T-helper 1 cell treated with Interleukin-12 subunit alpha and Interleukin-12 subunit beta and Interleukin-4 antibody, amounts not matched to agents 30 ng/mL and 1 ng/mL, for 36 hours (primary cell): ENCODE data around the gene HIP1R. TPM values are rescaled to one million over a fixed set of nuclear protein-coding genes. Genes with fewer than 3 reads are reported as not detected.

Experiments
- intact Hi-C: fragments of 100-400 bp; cut with micrococcal nuclease; formaldehyde crosslinking; loops from one replicate; pipeline ENCODE4 v1.15.1; 2024
- total RNA-seq: library from RNA; stranded (reverse); gene quantifications from 2 replicates; pipeline ENCODE4 v1.2.3, GENCODE V29; 2022

HIP1R gene
- total RNA-seq, 1 donor from 2014 or later: 24.5 TPM

DNA sequence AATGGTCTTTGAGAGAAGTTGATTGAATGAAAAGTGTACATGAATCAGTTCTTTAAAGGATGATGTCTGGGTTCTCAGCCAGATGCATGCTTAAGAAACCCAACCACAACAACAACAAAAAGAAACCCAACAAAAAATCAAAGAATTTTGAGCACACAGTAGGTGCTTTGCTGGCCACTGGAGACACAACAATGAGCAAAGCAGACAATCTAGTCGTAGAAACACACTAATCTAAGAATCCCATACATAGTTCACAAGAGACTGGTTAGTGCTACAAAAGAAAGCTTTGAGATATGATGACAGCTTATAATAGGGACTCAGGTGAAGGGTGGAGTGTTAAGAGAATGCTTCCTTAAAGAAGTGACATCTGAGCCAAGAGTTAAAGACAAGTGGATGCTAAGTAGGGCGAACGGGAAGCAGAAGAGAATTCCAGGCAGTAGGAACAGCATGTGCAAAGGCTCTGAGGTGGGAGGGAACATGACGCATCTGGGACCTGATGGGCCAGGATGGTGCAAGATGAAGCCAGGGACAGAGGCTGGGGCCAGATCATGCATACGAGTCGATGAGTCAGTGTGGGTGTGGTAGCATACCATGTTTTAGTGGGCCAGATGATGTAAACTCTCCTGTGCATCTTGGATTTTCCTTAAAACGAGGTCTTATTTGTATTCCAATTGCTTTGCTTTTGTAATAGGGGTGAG is 4.6 kb upstream of the HIP1R start:
- intact Hi-C loops: loop anchor here (10.0 kb wide), 1 partner anchor 324 kb away; the partner anchor contains the start of gene PITPNM2

DNA sequence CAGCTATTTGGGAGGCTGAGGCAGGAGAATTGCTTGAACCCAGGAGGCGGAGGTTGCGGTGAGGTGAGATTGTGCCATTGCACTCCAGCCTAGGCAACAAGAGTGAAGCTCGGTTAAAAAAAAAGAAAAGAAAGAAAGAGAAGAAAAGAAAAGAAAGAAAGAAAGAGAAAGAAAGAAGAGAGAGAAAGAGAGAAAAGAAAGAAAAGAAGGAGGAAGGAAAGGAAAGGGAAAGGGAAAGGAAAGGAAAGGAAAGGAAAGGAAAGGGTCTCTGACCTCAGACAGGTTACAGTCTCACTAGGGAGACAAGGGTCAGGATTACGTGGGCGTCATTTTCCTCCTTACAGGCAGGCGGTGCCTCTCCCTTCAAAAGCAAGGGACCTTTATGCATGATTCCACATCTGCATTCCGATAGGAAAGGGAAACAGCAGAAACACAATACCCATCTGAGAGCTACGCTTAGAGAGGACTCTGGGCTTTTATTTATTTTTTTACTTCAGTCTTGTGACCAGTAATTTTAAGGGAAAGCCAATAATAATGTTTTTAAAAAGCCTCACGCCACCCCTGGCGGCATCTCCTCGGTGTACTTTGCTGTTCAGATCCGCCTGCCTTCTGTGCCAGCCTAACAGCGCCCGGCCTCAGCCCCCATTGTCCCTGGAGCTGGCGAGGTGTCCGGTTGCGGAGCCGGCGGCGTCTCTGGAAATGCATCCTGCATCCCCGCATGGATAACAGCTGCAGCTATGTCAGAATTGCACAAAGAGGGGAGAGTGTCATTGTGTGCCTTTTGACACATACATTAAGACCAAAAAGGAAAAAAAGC is 945 bp upstream of the HIP1R start:
- intact Hi-C loops: loop anchor here (10.0 kb wide), 1 partner anchor 320 kb away; the partner anchor contains the start of gene PITPNM2

DNA sequence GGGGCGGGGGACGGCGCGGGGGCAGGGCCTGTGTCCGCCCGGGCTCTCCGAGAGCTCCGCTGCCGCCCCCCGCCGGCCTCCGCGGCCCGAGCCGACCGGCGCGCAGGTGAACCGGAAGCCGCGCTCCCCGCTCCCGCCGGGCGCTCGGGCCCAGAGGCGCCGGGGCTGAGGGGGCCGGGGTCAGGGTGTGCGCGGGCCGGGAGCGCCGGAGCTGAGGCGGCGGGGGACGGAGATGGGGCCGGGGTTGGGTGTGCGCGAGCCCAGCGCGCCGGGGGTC is 431 bp downstream of the HIP1R start:
- intact Hi-C loops: loop anchor here (1.0 to 10.0 kb wide), 8 partner anchors 43 to 397 kb away; partner anchors contain the start of genes ABCB9, MPHOSPH9, MTRFR and PITPNM2

DNA sequence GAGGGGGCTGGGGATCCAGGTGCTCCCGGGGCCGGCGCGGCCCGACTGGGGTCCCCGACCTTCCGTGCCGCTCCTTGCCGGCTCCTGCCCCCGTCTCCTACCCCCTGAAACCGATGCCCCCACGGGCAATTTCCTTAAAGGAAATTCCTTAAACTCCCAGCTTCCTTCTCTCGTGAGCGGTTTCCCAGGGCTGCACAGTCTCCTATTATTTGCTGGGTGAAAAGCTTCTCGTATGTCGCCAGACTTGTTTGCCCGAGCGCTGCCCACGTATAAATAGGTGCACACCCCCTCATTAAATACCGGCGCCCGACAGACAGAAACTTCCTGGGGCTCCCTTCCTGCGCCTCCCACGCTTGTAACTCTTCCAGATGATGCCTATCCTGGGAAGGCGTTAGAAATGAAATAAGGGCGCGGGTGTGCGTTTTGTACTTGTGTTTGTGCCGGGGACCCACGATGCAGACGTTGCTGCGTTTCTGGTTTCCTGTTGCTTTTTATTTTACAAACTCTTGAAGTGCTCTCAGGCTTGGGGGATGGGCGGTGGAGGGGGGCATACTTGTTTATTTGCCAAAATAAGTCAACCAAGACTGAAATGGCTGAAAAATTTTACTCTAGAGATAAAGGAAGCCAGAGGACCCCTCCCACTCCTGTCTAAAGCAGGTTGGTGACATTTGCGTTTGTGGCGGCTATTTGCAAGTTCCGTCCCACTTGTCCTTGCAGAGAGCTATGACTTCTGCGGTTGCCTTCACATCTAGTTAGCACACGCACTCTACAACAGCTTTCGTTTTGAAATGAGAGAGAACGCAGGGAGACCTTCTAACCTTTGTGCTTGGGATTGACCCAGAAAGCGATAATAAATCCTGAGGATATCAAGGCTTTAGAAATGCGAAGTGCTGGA is 1.0 kb downstream of the HIP1R start:
- intact Hi-C loops: loop anchor here (1.0 to 10.0 kb wide), 8 partner anchors 43 to 397 kb away; partner anchors contain the start of genes ABCB9, MPHOSPH9, MTRFR and PITPNM2

DNA sequence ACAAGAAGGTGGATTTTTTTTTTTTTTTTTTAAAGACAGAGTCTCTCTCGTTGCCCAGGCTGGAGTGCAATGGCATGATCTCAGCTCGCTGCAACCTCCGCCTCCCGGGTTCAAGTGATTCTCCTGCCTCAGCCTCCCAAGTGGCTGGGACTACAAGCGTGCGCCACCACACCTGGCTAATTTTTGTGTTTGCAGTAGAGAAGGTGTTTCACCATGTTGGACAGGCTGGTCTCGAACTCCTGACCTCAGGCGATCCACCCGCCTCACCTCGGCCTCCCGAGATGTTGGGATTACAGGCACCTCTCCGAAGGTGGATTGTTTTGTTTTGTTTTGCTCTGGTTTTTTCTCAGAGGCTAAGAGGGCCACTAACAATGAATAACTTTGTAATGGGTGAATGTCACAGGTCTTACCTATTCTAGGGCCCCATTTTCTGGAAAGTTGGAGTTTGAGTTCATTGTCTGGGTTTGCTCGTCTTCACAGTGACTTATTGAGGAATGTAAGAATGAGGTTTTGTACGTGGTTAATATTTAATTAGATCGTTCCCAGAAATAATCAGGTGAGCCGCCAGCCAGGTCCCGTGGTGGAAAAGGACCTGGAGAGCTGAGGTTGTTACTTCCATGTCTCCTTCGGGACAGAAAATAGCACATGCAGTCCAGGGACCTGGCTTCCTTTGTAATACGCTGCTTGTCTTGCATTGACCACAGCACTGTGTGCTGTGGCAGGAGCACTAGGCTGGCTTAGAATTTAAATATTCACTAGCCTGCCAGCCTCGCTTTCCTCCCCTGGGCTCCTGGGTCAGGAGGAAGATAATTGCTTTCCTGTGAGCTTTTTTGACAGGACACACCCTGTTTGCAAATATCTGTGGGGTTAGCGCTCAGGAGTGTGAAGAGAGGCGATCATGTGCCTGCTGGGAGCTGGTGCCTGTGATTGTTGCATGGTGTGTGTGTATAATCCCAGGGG is 2.3 kb downstream of the HIP1R start:
- intact Hi-C loops: loop anchor here (2.0 to 10.0 kb wide), 5 partner anchors 45 to 395 kb away; partner anchors contain the start of genes MPHOSPH9, MTRFR and PITPNM2

DNA sequence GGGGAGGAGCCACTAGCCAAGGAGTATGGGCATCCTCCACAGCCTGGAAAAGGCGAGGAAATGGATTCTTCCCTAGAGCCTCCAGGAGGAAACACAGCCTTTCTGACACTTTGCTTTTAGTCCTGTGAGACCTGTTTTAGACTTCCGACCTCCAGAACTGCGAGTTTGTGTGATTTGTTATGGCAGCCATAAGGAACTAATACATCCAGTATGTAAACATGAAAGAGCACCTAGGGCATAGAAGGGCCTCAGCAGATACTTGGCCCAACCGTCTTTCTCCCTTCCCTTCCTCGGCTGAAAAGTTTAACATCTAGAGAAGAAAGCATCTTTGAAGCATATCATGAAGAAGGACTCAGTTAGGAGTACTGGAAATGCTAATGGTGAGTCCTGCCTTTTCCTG is 3.6 kb downstream of the HIP1R start:
- intact Hi-C loops: loop anchor here (10.0 kb wide), 1 partner anchor 316 kb away; the partner anchor contains the start of gene PITPNM2

DNA sequence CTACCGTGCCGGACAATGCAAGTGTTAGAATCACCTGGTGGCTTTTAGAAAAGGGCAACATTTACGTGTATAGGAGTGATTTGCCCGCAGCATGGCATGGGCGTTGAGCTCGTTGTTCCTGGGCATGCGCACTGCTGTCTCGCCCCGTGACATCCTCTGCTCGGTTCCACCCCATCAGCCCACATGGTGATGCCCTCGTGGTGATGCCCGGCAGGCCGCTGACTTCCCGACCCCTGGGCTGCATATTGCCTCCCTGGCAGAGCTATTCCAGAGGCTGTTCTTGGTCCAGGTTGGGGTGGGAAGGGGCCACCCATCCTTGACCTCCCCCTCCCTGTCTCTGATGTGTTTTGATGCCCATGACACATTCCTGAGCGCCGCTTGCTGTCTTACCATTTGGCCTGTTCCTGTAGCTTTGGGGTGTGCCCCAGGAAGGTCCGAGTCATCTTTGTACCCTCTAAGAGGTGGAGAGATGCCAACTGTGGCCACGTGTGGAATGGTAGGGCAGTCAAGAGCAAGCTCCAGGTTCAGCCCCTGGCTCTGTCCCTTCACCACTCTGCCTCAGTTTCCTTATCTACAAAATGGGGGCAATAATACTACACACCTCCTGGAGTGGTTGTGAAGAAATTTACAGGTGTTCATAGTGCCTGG is 4.8 kb downstream of the HIP1R start:
- intact Hi-C loops: loop anchor here (10.0 kb wide), 1 partner anchor 315 kb away; the partner anchor contains the start of gene PITPNM2

DNA sequence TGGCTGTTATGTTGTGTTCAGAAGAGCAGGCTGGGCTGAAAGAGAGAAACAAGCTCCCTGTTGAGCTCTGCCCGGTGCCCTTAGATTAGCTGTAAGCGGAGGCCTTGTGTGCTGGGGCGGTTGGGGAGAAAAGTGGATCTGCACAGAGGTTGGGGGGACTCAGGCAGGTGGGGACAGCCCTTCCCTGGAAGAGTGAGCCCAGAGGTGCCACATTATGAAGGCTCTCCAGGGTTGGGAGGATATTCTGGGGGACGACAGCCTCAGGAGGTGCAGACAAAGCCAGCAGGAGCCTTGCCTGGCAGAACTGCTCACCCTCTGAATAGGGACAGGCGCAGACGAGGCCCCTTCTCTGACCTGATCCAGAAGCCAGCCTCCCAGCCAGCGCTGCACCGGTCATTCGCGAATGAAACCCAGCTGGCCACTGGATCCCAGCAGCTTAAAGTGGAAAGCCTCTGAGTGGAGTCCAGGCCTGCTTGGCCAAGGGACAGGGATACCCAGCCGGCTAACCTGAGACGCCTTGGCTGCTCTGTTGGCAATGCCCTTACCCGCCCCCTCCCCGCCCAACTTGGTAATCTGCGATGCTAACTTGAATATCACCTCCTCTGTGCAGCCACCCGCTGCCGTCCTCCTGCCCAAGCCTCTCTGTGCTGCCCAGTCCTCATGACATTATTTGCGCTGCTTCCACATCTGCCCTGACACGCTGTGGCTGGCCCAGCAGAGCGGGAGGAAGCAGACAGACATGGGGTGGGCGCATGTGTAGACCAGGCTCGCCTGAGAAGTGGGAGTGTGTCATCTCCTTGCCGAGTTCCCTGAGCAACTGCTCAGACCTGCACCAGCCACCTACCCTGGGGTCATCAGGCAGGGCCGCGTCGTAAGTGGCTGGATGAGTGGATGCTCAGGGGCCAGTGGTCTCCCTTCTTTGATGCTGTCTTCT is 5.6 kb downstream of the HIP1R start:
- intact Hi-C loops: no loop called here

DNA sequence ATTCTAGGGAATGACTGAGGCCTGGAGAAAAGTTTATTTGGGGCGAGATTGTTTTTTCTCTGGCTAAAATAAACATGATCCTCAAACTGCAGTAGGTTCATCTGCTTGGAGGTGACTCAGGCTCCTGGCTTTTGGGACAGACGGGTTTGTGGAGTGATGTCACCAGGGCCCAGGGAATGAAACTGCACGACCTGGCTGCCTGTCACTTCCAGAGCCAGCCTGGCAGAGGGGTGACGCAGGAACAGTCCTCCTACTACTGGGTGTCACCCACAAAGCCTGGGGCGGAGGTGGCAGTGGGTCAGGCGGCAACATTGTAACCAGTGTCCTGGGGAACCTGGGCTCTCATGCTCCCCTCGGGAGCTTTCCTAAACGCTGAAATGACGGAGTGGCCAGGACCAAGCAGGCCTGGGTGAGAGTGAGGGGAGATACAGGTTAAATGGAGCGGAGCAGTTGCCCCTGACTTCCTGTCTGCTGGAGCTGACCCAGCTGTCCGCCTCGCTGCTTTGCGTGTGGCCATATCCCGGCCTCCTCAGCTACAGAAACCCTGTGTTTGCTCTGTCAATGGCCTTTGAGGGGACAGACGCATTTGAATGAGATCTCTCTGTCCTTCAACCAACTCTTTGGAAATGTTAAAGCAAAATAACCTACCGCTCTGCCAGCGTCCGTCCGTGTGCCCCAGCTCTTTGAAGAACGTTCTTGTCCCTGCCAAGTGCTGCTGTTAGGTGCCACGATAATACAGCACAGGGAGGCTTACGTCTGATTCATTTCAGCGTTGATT is 6.5 kb downstream of the HIP1R start:
- intact Hi-C loops: no loop called here

DNA sequence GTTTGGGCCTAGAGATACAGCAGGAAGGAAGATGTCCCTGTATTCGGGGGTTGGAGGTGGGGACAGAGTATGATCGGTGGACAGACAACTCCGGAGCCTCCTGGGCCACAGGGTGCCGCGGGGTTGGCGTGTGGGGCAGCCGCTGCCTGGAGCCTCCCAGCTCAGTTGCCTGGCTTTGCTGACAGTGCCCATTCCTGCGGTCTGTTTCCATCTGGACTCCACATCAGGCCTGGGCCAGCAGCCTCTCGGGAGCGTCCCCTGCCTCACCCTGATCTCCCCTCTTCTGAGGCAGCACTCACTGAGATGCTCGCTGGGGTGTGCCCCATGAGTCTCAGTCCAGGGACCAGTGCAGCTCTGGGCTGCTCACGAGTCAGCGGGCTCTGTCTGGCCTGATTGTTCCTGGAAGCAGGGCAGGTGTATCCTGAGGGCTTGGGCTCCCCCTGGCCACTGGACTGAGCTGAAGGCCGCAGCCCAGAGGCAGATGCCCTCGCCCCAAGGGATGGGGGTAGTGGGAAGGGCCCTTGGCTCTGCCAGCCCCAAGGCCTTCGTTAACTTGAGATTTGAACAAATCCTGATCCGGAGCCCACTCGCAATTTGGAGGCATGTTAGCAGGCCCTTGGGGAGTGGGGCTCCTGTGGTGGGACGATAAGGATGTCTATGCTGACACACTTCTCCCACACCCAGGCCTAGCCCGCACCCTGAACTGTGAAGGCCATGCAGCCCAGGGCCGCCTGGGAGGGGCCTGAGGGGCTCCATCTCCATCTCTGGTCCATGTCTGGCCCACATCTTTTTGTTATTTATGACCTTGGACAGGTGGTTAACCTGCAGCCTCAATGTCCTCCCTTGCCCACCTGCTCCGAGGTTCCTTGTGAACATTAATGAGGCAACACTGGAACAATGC is 7.5 kb downstream of the HIP1R start:
- intact Hi-C loops: no loop called here

DNA sequence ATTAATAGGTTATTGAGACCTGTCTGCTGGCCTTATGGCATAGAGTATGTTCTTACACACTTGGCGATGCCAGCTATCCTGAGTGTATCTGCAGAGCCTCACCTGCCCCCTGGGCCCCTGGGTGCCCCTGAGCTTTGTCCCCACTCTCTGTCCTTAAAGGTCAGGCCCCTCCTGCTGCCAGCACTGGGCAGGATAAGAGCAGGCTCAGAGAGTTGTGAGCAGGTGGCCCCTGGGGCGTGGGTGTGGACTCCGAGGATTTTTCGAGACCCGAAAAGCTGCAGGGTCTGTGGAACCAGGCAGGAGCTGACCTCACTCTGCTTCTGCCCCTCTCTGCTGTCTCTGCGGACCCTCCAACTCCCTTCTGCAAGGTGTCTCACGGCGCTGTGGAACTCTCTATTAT is 8.2 kb downstream of the HIP1R start:
- intact Hi-C loops: no loop called here

DNA sequence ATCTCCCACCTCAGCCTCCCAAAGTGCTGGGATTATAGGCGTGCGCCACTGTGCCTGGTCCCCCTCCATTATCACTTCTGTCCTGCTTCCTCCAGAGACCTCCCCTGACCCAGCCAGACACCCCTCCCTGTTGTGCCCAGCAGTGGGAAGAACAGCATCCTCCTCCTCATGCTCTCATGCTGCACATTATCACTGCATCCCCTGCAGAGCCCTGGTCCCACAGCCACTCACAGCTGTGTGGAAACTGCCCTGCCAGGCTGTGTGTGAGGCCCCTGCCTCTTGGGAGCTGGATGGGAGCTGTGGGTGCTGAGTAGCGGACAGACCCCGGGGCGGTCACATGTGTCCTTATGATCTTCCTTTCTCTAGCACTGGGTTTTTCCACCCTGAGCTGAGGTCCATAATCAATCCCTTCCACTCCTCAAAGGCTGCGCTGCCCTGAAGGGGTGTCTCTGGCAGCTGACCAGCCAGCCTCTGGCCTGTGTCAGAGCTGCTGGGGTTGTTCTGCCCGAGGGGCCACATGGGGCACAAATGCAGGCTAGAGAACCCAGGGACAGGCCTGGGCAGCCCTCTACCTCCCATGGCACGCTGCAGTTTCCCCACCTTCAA is 9.2 kb downstream of the HIP1R start:
- intact Hi-C loops: no loop called here

DNA sequence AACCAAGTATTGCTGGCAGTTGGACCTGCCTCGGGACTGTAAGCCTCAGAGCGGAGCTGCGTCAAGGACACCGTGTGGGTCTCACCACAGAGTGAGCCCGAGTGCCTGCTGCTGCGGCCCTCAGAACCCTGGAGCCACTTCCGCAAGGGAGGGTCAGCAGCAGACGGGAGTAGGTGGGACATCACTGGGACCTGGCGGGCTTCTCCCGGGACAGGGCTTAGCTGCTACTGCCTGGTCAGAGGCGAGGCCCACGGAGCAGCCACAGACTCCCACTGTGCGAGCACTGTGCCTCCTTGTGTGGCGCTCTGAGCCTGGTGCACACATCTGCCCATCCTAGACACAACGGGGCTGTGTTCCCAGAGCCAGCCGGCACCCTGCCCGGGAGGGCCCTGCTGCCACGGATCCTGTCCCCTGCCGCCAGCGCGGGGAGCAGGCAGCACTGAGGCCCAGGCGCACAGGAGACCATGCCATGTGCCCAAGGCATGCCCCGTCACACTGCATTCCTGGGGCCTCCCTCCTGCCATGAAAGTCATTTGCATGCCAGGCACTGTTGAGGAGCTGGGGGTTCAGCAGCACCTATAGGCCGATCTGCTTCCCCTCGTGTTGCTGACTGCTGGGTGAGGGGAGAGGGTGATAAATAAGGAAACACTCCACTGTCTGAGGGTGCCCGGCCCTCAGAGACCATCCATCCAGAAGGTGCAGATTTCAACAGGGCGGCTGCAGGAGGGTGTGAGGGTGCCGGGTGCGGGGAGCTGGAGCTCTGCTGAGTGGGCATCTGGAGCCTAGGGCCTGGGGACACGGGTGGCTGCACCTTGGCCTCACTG is 10.0 kb downstream of the HIP1R start:
- intact Hi-C loops: no loop called here

DNA sequence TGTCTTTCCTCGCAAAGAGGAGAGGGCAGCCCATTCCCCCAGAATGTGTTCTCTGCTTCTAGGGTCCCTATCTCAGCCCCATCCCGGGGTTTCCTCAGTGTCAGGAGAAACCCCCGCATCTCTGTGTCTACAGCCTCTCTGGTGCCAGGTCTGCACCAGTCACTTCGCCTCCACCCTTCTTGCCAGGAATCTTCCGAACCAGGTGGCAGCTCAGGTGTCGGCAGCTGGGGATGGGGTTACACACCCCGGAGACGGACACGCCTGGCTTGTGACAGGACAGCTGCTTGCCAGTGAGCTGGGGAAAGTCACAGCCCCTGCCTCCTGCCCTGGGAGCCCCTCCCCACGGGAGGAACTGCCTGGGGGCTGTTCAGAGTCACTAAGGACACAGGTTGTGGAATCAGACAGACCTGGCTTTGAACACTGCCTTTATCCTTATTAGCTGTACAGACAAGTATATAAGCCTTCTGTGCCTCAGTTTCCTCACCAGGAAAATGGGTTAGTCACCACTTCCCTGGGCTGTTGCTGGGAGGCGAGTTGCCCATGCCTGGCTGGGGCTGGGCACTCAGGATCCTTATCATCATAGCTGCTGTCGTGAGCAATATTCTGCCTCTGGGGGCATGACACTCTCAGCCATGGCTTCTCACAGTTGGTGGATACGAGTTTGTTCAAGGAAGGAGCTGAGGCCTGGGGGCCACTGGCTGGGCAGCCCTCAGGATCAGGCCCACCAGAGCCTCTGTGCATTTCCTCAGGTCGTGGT is 10.8 kb downstream of the HIP1R start:
- intact Hi-C loops: no loop called here
